Measurements from ENCODE around the gene PGBD5. TPM values are rescaled to one million over a fixed set of nuclear protein-coding genes. Genes with fewer than 3 reads are reported as not detected.
A peak's percentile ranks its signal among the peaks of the same experiment; 100 is the strongest.

The PGBD5 gene
- total RNA-seq, 1 donor from 2014 or later, result 19.7 TPM

DNA sequence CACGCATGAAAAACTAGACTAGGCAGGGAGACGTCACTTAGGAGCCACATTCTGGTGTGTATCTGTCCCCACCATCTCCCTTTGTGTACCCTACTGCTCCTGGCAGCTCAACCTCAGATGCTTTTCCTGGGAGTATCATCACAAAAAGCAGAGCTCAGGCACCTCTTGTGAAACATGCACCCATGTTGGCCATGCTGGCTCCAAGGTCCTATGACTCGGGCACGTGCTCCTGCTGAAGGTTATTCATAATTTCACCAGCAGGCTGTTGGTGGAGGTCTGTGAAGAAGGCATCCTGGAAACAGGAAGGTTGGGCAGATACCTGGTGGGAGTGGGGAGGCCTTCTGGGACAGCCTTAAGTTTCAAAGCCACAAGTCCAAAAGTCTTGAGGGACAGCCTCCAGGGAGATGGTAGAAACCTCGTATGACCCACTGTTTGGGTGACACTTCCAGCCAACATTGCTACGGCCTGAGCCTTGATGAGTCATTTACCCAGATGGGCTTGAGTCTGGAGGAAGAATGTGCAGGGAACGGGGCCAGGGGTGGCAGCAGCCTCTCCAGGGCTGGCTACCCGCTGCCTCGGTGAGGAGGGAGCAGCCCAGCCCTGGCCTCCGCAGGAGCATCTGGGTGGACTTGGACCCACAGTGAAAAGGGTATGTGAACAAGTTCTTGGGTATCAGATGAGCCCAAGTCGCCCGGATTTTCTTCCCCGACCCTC lies 75.8 kb downstream of the PGBD5 start:
- H3K4me3 Mint-ChIP-seq, result no peak overlapping the region
- peaks cover 3% of the 10 kb centered on the region for H3K36me3 Mint-ChIP-seq (ENCODE audit: low read depth)
- no peaks in the 10 kb centered on the region for H3K27me3 Mint-ChIP-seq (ENCODE audit: low read depth)
- no peaks in the 10 kb centered on the region for H3K9me3 Mint-ChIP-seq
- peaks cover 17% of the 10 kb centered on the region for H3K4me1 Mint-ChIP-seq
- DNase-seq (ENCODE audit: low read depth, low spot score), result no peak
- H3K27ac Mint-ChIP-seq (ENCODE audit: unreplicated experiment), result no peak overlapping the region
- TF ChIP-seq, protein P1, sequence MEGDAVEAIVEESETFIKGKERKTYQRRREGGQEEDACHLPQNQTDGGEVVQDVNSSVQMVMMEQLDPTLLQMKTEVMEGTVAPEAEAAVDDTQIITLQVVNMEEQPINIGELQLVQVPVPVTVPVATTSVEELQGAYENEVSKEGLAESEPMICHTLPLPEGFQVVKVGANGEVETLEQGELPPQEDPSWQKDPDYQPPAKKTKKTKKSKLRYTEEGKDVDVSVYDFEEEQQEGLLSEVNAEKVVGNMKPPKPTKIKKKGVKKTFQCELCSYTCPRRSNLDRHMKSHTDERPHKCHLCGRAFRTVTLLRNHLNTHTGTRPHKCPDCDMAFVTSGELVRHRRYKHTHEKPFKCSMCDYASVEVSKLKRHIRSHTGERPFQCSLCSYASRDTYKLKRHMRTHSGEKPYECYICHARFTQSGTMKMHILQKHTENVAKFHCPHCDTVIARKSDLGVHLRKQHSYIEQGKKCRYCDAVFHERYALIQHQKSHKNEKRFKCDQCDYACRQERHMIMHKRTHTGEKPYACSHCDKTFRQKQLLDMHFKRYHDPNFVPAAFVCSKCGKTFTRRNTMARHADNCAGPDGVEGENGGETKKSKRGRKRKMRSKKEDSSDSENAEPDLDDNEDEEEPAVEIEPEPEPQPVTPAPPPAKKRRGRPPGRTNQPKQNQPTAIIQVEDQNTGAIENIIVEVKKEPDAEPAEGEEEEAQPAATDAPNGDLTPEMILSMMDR (conservative IDR thresholded peaks at IDR 0.05), result no peak

DNA sequence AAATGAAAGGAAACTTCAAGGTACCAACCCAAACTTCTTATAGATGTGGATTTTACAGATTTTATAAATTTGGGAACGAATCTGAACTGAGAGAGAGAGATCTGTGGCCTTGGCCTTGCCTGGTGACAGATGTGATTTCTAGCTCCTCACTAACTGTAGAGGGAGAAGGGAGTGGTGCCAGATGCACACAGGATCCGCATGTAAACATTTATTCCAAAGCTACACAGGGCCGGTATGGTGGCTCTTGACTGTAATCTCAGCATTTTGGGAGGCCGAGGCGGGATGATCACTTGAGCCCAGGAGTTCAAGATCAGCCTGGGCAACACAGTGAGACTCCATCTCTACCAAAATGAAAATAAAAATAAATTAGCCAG lies 77.1 kb downstream of the PGBD5 start:
- H3K27me3 Mint-ChIP-seq (ENCODE audit: low read depth), result no peaks in the 10 kb centered on the region
- no peak overlapping the region for H3K4me3 Mint-ChIP-seq
- H3K9me3 Mint-ChIP-seq, result no peaks in the 10 kb centered on the region
- TF ChIP-seq, protein P1 (conservative IDR thresholded peaks at IDR 0.05), result no peak
- H3K36me3 Mint-ChIP-seq (ENCODE audit: low read depth), result peaks cover 3% of the 10 kb centered on the region
- no peak overlapping the region for H3K27ac Mint-ChIP-seq (ENCODE audit: unreplicated experiment)
- peaks cover 17% of the 10 kb centered on the region for H3K4me1 Mint-ChIP-seq
- no peak for DNase-seq (ENCODE audit: low read depth, low spot score)

DNA sequence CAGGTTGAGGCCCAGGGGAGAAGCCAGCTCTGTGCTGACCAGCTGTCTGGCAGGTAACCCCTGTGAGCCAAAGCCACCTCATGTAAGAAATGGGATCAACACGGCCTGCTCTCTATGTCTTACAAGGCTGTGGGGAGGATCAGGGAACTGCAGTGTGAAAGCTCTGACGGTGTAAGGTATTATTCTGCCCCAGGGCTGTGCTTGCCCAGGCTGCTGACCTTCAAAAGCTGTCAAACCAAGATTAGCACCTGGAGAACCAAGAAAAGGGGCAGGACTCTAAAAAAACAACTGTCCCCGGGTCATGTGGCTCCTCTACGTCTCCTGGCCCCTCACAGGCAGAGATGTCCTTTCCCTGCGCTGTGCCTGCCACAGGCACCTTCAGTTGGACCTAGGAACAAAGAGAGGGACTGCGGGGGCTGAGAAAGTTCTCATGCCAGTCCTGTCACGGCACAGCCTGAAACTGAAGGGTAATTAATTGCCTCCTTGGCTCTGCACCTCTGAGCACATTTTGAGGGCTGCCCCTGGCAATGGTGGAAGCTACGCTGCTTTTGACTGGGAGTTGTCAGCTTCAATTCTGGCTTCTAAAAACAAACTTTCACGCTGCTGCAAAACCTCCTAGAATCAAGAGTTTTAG lies 77.6 kb downstream of the PGBD5 start:
- H3K36me3 Mint-ChIP-seq (ENCODE audit: low read depth), result peaks cover 3% of the 10 kb centered on the region
- peaks cover 17% of the 10 kb centered on the region for H3K4me1 Mint-ChIP-seq
- no peak overlapping the region for H3K4me3 Mint-ChIP-seq
- no peak for DNase-seq (ENCODE audit: low read depth, low spot score)
- TF ChIP-seq, protein P1 (conservative IDR thresholded peaks at IDR 0.05), result no peak
- H3K27me3 Mint-ChIP-seq (ENCODE audit: low read depth), result no peaks in the 10 kb centered on the region
- no peaks in the 10 kb centered on the region for H3K9me3 Mint-ChIP-seq
- no peak overlapping the region for H3K27ac Mint-ChIP-seq (ENCODE audit: unreplicated experiment)

DNA sequence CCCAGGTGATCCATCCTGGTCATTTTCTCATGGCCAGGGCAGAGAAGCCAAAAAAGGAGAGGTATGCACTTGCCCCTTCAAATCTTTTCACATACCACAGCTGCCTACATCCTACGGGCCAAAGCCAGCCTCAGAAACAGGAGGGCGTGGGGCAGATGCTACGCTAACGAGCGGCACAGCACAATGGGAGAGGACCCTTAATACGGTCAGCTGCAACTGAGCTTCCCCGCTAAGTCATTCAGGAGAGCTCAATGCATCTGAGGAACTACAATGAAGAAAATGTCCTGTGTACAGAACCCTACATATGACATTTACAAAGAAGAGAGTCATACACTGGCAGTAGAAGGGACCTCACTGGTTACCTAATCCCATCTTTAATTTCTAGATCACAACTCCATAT lies 78.2 kb downstream of the PGBD5 start:
- H3K4me1 Mint-ChIP-seq, result peaks cover 13% of the 10 kb centered on the region
- DNase-seq (ENCODE audit: low read depth, low spot score), result no peak
- no peak overlapping the region for H3K27ac Mint-ChIP-seq (ENCODE audit: unreplicated experiment)
- TF ChIP-seq, protein P1 (conservative IDR thresholded peaks at IDR 0.05), result no peak
- H3K36me3 Mint-ChIP-seq (ENCODE audit: low read depth), result peaks cover 5% of the 10 kb centered on the region
- no peaks in the 10 kb centered on the region for H3K9me3 Mint-ChIP-seq
- H3K4me3 Mint-ChIP-seq, result no peak overlapping the region
- H3K27me3 Mint-ChIP-seq (ENCODE audit: low read depth), result no peaks in the 10 kb centered on the region

DNA sequence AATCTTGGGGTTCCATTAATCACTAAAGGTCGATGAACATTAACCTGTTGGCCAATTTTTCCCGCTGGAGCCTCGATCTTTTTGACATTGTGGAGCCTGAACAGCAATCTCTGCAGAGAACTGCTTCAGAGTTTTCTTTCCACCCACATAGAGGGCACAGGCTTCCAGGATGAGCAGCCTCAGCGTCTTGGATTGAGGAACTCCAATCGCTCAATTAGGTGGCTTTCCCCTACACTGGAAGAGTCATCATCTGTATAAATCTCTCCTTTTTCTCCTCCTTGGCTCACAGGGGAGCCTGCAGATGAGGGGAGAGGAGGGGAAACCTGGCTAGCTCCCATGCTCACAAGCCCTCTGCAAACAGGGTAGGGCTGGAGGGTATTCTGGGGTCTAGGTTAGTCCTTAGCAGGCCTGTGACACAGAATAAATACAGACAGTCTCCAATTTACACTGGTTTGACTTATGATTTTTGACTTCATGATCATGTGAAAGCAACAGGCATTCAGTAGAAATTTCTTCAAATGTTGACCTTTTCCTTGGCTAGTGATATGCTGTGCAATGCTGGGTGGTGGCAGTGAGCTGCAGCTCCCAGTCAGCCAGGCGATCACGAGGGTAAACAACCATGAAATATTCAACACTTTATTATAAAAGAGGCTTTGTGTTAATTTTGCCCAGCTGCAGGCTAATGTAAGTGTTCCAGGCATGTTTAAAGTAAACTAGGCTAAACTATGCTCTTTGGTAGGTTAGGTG lies 80.8 kb downstream of the PGBD5 start:
- DNase-seq (ENCODE audit: low read depth, low spot score), result no peak
- Mint-ChIP-seq H3K4me1 (no peaks in the 10 kb centered on the region), H3K9me3 (no peaks in the 10 kb centered on the region), H3K27ac (ENCODE audit: unreplicated experiment) (peak overlapping the region; percentile 57), H3K4me3 (no peak overlapping the region), H3K27me3 (ENCODE audit: low read depth) (no peaks in the 10 kb centered on the region), H3K36me3 (ENCODE audit: low read depth) (peaks cover 2% of the 10 kb centered on the region)
- TF ChIP-seq, protein P1 (conservative IDR thresholded peaks at IDR 0.05), result no peak
